ENCODE data around the gene MSI2.

Gene MSI2

DNA sequence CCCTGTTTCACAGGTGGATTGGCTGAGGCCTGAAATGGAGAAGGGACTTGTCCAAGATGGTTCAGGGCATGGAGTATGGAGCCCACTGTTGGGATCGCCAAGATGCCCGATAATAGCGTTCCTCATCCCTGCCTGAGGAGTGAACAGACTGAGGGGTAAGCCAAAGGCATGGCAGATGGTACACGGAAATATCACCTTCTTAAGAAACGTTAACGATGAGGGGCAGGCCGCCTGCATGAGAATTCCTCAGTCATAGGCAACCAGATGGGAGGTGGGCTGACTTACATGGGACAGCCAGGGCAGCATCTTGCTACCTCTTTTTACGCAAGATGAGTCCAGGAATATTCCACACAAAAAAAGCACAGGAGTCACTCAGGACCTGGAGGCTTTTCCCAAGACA, 300.7 kb downstream of the MSI2 start:
- no peak for DNase-seq (ENCODE audit: low spot score)

DNA sequence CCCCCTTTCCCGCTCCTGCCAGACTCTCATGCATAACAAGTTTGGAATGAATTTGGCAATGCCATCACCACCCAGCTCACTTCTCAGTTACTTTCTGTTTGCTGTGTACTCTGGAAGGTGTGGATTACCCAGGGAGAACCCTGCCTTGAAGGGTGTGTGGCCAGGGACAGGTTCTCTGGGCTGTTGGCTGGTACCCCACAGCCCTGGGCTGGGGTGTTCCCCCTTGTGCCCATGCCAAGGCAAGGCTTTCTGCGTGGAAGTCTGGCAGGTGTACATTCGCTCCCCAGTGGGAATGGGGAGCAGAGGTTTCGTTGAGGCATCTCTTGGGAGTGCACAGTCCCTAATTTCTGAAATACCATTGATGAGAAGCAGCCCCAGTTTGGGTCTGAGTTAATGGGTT, 301.1 kb downstream of the MSI2 start:
- DNase-seq (ENCODE audit: low spot score) = no peak

- DNase-seq (ENCODE audit: low spot score) = no peak
These were observed 301.7 kb downstream of the MSI2 start for GRCh38 chr17:57557834-57558681.

- DNase-seq (ENCODE audit: low spot score) = no peak
These were observed 302.9 kb downstream of the MSI2 start for GRCh38 chr17:57559226-57559625.

DNA sequence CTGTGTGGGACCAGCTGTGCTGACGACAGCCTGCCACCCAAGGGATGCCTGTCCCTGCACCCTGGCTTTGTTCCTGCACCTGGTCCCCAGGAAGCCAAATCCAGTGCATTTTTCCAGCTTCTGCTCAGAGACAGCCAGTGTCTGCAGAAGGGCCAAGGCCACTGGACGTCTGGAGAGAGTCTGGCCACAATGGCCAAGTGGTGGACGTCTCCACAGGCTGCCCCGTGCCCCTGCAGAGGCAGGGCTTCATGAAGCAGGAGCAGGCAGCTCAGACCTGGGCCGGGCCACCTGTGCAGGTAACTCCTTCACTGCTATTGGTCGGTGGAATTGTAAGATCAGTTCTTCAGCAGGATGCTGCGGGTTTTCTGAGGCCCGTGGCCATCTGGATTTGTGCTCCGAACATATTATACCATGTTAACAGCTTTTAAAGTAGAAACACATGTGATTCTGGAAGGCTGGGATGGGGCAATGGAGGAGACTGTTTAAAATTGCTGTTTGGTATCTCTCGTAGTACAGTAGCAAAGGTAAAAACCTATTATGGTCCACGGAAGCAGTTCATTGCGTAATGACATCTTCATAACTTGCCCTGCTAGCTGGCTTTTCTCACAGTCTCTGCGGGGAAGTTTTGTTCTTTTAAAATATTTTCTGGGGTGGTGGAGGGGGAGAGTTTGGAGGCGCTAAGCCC, 303.5 kb downstream of the MSI2 start:
- no peak for DNase-seq (ENCODE audit: low spot score)

- DNase-seq (ENCODE audit: low spot score) = no peak
These were observed 304.0 kb downstream of the MSI2 start for GRCh38 chr17:57560319-57560705.

GRCh38 chr17:57561072-57561861, 304.9 kb downstream of the MSI2 start:
- no peak for DNase-seq (ENCODE audit: low spot score)

GRCh38 chr17:57562184-57562698, 305.9 kb downstream of the MSI2 start:
- DNase-seq (ENCODE audit: low spot score) = no peak

DNA sequence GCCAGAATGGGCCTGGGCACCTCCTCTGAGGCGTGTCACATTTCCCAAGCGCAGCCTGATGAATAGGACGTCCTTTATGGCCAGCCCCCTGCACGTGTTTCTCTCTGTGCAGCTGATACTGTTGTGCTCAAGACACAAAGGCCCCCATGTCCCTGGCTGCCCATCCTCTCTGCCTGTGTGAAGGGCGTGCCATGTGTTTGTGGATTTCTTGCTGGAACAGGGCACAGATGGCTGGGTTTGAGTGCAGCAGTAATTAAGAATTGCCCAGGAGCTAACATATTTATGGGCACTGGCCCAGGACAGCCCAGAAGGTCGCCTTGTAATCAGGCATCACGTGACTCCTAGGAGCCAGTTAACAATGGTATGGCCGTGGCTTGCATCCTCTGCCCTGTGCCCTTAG, 307.6 kb downstream of the MSI2 start:
- DNase-seq (ENCODE audit: low spot score) = no peak

- DNase-seq (ENCODE audit: low spot score) = no peak
These were observed 308.9 kb downstream of the MSI2 start for GRCh38 chr17:57565176-57565575.

DNA sequence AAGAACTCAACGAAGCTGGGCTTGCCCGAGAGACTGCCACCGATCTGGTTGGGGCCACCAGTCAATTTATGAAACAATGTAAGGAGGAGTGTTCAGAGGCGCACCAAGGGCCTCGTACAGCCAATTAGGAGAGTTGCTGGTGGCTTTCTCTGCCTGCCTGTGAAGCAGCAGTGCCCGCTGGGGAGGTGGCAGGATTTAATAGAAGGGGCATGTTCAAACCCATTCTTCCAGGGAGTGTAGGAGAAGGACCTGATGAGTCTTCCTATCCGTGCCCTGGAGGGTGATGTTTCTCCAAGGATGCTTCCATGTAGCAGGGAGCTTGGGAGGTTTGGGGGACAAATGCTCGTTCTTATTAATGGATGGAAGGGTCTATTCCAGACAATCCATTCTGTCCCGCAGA, 310.4 kb downstream of the MSI2 start:
- DNase-seq (ENCODE audit: low spot score) = no peak

GRCh38 chr17:57567251-57567650, 310.9 kb downstream of the MSI2 start:
- DNase-seq (ENCODE audit: low spot score) = no peak

DNA sequence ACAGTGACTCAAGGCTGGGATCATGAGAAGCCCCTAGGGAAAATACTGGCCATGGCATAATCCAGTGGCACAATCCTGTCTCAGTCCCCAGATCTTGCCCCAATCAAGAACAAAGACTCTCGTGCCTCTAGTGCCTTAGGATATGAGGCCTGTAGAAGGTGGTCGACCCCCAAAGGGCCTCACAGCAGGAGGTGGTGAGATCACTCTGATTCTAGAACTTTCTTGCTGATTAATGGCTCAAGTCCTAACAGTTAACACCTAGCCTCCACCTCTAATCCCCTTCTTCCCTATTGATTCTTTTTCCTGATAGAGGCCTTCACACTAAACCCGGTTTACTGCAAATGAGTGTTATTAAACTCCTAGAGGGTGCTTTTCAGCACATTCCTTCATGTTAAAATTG, 312.0 kb downstream of the MSI2 start:
- DNase-seq (ENCODE audit: low spot score) = no peak

- no peak for DNase-seq (ENCODE audit: low spot score)
These were observed 312.7 kb downstream of the MSI2 start for GRCh38 chr17:57569021-57569420.

GRCh38 chr17:57569853-57570252, 313.5 kb downstream of the MSI2 start:
- DNase-seq (ENCODE audit: low spot score) = no peak

DNA sequence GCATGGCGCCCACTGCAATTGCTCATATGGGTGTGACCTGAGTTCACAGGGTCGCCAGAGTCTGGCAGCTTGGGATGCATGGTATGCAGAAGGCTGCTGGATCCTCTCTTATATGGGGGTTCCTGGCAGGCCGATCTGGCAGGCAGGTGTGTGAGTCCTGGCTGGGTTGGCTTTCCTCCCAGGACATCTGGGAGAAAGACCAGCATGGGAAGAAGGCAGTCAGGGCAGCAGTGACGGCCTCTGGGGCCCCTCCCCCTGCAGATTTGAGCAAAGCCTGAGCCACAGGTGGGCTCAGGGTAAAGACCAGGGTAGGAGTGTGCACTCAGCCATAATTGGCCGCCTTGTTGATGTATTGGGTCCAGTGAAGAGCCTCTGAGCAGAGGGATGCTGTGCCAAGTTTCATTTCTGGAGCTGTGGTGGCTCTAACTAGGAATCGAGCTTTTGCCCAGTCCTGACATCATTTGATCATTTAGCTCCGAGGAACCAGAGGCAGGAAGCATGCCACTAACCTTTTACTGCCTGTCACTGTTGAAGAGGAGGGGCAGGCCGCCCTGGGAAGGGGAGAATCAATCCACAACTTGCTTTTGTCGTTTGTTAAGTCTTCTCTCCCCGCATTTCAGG, 314.5 kb downstream of the MSI2 start:
- no peak for DNase-seq (ENCODE audit: low spot score)

DNA sequence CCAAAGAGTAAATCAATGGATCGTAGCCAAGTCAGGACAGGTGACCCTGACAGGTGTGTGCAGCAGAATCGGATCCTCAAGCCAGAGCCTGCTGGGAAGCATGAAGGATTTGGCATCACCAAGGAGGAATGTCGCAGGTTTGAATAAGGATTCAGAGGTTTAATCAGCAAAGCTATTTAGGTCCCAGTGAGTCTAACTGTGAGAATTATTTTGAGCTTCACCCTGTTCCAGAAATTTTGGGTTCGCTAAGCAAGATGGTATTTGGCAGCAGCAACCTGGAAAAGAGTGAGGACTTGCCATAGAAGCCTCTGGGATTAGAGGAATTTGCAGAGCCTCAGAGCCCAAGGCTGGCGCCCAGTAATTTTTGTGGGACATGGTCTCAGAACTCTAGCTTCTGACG, 315.7 kb downstream of the MSI2 start:
- DNase-seq (ENCODE audit: low spot score) = no peak

- DNase-seq (ENCODE audit: low spot score) = no peak
These were observed 316.3 kb downstream of the MSI2 start for GRCh38 chr17:57572600-57572999.

GRCh38 chr17:57574040-57574513, 317.8 kb downstream of the MSI2 start:
- no peak for DNase-seq (ENCODE audit: low spot score)

DNA sequence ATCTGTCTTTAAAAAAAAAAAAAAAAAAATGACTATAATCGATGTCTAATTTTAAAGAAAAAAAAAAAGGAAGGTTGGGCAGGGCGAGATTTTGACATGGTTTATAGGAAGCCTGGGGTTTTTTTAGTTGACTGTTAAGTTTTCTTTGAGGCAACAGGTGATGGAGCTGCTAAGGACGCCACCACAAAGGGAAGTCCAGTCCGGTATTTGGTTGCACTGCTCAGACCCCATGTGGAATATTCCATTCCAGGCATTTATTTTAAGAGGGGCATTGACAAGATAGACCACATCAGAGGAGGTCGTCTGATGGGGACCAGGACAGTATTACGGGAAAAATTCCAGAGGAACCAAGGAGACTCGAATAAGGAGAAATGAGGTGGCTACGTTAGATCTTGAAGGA, 320.4 kb downstream of the MSI2 start:
- DNase-seq (ENCODE audit: low spot score) = no peak

GRCh38 chr17:57577751-57578607, 321.7 kb downstream of the MSI2 start:
- DNase-seq (ENCODE audit: low spot score) = peak; percentile 15

All from COLO829 (cell line).